Ishikawa (cell line): ENCODE measurements around the gene TTC38.

Experiments
- CEBPB ChIP-seq: IDR thresholded peaks from 2 replicates; pipeline ENCODE4 v1.6.1; 2012
- CREB1 ChIP-seq: IDR thresholded peaks from 2 replicates; pipeline ENCODE4 v1.6.1; 2012; ENCODE audit warnings: low read depth
- EGR1 ChIP-seq: IDR thresholded peaks from 2 replicates; pipeline ENCODE4 v1.6.1; 2012
- EP300 ChIP-seq: IDR thresholded peaks from 2 replicates; pipeline ENCODE4 v1.6.1; 2012; ENCODE audit warnings: borderline replicate concordance
- FOXM1 ChIP-seq: IDR thresholded peaks from 2 replicates; pipeline ENCODE4 v1.6.1; 2012; ENCODE audit warnings: low read depth, borderline replicate concordance
- MAX ChIP-seq: IDR thresholded peaks from 2 replicates; pipeline ENCODE4 v1.6.1; 2012
- NFIC ChIP-seq: IDR thresholded peaks from 2 replicates; pipeline ENCODE4 v1.6.1; 2012
- RAD21 ChIP-seq: IDR thresholded peaks from 2 replicates; pipeline ENCODE4 v1.6.1; 2012; ENCODE audit warnings: low read depth
- REST ChIP-seq: IDR thresholded peaks from 2 replicates; pipeline ENCODE4 v1.6.1; 2012; ENCODE audit warnings: low read depth, mild to moderate bottlenecking
- TAF1 ChIP-seq: IDR thresholded peaks from 2 replicates; pipeline ENCODE4 v1.6.1; 2012; ENCODE audit warnings: low read depth, mild to moderate bottlenecking
- TCF12 ChIP-seq: IDR thresholded peaks from 2 replicates; pipeline ENCODE4 v1.6.1; 2012; ENCODE audit warnings: low read depth
- TEAD4 ChIP-seq: IDR thresholded peaks from 2 replicates; pipeline ENCODE4 v1.6.1; 2012
- USF1 ChIP-seq: IDR thresholded peaks from 2 replicates; pipeline ENCODE4 v1.6.1; 2012
- YY1 ChIP-seq: IDR thresholded peaks from 2 replicates; pipeline ENCODE4 v1.6.1; 2012; ENCODE audit warnings: low read depth
- ZBTB7A ChIP-seq: IDR thresholded peaks from 2 replicates; pipeline ENCODE4 v1.6.1; 2012; ENCODE audit warnings: low read depth

The TTC38 gene

GRCh38 chr22:46226577-46226976 is 41.2 kb upstream of the TTC38 start:
- TF ChIP-seq TEAD4 (no peak), FOXM1 (no peak), USF1 (no peak), YY1 (no peak), CREB1 (no peak), EGR1 (no peak), MAX (no peak), ZBTB7A (no peak), REST (no peak), RAD21 (no peak), TAF1 (no peak), TCF12 (no peak), NFIC (no peak), EP300 (no peak), CEBPB (no peak)

GRCh38 chr22:46229701-46230100 is 38.1 kb upstream of the TTC38 start:
- TF ChIP-seq EP300, result no peak
- TF ChIP-seq EGR1, result no peak
- TF ChIP-seq CEBPB, result no peak
- no peak for TF ChIP-seq REST
- no peak for TF ChIP-seq CREB1
- no peak for TF ChIP-seq YY1
- TF ChIP-seq NFIC, result no peak
- no peak for TF ChIP-seq RAD21
- TF ChIP-seq TEAD4, result no peak
- TF ChIP-seq USF1, result no peak
- no peak for TF ChIP-seq MAX
- TF ChIP-seq ZBTB7A, result no peak
- no peak for TF ChIP-seq TCF12
- TF ChIP-seq FOXM1, result no peak
- TF ChIP-seq TAF1, result no peak

GRCh38 chr22:46230262-46230901 is 37.4 kb upstream of the TTC38 start:
- TF ChIP-seq CEBPB (no peak), REST (no peak), YY1 (no peak), TCF12 (no peak), NFIC (no peak), TAF1 (no peak), FOXM1 (no peak), TEAD4 (no peak), EP300 (no peak), USF1 (no peak)

GRCh38 chr22:46233231-46233630 is 34.6 kb upstream of the TTC38 start:
- no peak for TF ChIP-seq TEAD4
- TF ChIP-seq MAX, result no peak
